IPS-NIHi7 (cell line): ENCODE results near the gene DGKG.

Experiments used
- DNase-seq: peaks from one replicate; pipeline ENCODE4 v3.0.0; 2012; ENCODE audit warnings: mixed read lengths; ENCODE audit errors: extremely low spot score

Gene DGKG

DNA sequence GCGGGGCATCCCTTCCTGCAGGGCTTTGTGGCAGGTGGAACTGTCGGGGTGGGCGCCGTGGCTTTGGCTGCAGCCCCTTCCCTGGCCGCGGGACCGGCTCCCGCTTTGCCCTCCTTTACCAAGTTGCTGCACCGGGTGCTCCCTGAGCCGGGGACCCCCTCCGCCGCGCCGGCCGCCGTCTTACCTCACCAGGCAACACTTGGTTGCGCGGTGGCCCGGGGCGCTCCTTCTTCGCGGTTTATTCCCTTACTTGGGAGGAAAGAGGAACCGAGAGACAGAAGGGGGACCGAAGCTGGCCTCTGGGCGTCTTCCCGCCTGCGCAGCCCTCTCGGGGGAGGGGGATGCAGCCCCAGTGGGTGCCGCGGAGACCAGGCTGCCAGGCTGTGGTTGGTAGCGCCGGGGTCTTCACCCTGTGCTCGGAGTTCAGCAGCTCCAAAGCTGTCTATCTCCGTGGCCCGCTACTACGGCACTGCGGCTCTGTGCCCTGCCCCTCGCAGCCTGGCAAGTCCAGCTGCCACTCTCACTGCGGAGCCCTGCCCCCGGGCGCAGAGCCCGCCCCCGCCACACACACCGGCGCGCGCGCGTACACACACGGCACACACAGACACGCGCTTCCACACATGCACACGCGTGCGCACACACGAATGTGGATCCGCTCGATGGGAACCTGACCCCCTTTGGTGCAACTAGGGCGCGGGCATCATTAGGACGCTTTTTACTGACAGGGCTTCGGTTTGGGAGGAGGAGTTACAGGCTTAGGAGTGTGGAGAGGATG, at the start of gene DGKG:
TSS of gene DGKG (minus strand) at position 473 of the 775 bp plus-strand sequence. CDS start 41,775 bp downstream, outside the sequence.
- DNase-seq: peak; percentile 34

DNA sequence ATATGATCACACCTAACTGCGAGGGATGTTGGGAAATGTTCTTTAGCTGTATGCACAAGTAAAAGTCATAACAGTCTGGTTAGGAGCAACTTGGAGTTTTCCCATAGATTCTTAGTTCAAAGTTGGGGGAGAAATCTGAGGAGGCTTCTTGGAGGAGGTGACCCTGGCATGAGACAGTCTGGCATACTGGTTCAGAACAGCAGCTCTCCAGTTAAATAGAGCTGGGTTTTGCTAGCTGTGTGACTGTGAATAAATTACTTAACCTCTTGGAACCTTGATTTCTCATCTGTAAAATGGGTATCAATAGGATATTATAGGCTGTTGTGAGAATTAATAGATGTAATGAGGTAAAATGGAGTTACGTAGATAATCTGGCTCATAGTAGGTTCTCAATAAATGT, 49.1 kb upstream of the DGKG start:
- no peak for DNase-seq

DNA sequence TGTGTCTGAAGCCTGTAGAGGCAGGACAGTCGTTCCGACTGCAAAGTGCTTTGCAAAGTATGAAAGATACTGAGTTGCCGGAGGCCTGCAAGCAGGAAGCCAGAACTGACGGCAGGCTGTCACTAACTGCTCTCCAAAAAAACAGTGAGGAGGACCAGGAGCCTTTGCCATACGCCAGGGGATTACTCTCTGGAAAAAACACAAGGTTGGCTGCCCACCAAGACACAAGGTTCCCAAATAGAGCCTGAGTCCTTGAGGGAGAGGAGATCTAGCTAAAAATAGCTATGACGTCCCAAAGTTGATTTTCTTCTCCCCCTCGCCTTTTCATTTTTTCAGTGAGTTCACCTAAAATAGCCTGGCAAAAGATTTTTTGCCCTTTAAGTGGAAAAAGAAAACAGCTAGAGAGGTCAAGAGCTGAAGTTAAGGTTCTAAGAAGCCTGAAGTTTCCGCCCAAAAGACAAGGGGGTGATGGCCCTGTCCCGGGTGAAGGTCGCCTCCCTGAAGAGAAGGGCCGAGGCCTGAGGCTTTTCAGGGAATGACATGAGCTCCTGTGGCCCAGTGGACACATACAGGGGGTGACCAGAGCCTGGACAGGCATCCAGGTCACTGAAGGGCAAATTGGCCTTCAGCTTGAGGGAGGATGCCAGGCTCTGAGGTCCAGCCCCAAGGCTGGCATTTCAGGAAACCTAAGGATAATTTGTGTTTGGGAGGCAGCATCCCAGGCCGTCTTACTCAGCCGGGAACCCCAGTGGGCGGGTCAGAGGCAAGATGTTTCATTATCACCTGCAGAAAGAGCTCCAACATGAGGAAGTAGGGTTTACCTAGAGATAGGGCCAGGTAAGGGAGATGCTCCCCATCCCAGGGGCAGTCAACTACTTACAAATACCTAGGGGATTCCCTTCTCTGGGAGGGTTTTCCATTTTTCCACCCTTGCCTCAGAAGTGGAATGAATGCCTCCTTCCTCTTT, 44.9 kb upstream of the DGKG start:
- DNase-seq: no peak

- no peak for DNase-seq
Measured at GRCh38 chr3:186401556-186401955, 39.5 kb upstream of the DGKG start.

DNA sequence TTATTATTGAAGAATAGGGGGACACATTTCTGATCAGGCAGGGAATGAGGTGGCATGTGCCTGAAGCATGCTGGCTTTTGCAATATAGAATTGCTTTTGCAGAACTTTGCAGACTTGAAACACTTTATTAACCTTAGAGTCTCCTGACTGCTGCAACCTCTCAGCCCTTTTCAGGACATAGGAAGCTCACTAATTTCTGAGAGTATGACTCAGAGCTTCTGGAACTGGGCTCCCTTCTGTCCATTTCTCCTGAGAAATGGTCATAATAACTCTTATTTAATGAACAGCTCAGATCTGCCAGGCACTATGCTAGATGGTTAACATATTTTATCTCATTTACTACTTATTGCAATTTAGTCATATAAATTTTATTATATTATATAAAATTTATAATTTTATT, 38.6 kb upstream of the DGKG start:
- no peak for DNase-seq

DNA sequence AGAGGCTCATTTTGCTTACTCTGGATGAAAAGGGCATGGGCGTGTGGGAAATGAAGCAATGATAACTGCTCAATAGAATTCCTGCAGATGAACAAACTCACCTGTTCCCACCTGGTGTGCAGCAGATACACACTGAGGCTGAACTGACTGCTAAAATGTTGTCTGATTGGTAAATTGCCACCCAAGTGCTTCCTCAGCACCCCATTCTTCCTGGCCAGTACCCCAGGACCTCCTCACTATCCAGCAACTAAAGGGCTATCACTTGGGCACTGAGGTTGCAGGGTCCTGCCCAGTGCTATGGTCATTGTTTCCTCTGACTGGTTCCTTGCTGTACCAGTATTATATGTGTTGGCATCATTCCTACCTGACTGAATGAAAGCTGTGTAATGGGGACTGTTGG, 38.0 kb upstream of the DGKG start:
- DNase-seq: no peak

DNA sequence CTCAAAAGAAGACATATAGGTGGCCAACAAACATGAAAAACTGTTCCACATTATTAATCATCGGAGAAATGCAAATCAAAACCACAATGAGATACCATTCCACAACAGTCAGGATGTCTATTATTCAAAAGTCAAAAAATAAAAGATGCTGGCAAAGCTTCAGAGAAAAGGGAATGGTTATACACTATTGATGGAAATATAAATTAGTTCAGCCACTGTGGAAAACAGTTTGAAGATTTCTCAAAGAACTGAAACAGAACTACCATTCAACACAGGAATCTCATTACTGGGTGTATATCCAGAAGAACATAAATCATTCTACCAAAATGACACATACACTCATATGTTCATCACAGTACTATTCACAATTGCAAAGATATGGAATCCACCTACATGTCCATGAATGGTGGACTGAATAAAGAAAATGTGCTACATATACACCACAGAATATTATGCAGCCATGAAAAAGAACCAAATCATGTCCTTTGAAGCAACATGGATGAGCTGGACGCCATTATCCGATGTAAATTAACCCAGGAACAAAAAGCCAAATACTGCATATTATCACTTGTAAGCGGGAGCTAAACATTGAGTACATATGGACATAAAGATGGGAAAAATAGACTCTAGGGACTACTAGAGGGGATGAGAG, 32.7 kb upstream of the DGKG start:
- DNase-seq: no peak

- no peak for DNase-seq
Measured at GRCh38 chr3:186386883-186387560, 25.0 kb upstream of the DGKG start.

- no peak for DNase-seq
Measured at GRCh38 chr3:186385856-186386602, 24.0 kb upstream of the DGKG start.

DNA sequence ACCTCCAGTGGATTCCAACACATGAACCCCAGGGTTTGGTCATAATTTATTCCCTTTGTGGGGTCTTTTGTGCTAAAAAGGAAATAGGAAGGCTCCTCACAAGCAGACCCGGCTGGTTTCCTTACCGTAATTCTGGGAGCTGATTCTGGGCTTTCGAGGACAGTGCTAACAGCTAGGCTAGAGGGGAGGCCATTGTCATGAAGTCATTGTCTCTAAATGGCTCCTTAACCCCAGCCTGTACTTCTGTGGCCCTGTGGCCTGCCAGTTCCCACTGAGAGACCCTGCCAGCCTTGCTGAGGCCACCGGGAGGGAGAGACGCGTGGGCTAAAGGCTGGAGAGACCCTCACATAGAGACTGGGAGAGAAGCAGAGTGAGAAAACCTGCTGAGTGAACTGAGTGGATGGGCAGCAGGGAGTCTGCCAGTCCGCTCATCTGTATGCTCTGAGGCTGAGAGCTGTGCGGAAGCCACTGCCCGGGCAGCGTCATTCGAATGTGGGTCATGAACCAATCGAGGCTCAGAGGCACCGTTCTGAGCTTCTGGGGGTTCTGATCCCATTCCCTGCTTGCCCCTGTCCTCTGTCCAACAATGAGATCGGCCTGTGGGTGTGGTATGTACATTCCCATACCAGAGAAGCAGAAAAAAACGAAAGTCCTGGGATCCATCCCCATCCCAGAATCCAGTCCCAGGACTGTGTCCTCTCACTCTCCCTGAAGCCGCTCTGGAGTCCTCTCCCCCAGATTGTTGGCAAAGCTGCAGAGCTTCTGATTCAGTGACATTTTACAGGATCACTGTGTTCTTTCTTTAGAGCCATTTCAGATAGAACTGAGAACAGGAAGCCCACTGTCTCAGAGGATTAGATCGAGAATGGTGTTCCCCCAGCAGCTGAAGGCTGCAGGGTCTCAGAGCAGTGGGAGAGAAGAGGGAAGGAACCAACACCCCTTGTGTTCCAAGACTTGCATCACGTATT, 21.3 kb upstream of the DGKG start:
- no peak for DNase-seq

GRCh38 chr3:186382217-186382885, 20.3 kb upstream of the DGKG start:
- no peak for DNase-seq

DNA sequence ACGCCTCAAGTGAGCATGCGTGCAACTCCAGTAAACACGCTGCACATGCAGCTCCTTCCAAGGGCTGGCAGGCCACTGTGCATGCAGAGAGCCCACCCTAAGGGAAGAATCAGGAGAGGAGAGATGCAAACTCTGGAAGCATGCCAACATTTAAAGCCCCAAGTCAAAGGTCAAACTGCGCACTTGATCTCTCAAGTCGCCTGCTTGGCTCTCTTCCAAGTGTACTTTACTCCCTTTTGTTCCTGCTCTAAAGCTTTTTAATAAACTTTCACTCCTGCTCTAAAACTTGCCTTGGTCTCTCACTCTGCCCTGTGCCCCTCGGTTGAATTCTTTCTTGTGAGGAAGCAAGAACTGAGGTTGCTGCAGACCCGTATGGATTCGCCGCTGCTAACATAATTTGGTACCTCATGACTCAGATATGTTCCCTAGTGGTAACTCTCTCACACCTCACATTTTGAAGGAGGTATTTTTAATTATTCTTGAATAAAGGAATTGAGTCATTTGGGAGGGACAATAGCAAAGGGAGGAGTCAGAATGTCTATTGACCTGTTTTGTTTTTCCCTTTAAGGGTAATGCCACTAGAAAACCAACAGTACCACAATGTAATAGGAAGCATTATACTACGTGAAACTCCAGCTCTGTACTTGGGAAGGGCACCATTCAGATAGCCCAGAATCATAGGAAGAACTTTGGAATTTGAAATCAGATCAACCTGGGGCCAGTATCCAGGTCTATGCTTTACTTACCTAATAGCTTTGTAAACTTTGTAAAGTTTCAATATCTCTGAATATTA, 19.6 kb upstream of the DGKG start:
- DNase-seq: no peak

GRCh38 chr3:186380622-186381380, 18.8 kb upstream of the DGKG start:
- no peak for DNase-seq

DNA sequence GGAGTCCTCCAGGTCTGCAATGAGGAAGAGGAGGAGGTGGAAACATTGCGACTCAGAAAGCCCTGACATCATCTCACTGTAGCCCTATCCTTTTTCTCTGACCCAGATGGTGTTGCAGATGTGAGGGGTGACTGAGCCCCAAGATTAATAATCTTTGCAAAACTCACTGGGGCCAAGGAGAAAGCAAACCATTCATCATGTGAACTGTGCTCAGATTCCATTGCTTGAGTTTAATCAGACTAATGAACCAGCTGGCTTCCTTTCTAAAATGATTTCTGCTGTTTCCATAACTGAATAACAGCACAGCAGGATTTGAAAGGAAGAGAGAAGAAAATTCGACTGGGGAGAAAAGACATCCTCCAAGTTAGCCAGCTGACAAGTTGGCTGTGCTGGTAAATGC, 13.4 kb upstream of the DGKG start:
- no peak for DNase-seq

- no peak for DNase-seq
Measured at GRCh38 chr3:186374376-186374775, 12.3 kb upstream of the DGKG start.

DNA sequence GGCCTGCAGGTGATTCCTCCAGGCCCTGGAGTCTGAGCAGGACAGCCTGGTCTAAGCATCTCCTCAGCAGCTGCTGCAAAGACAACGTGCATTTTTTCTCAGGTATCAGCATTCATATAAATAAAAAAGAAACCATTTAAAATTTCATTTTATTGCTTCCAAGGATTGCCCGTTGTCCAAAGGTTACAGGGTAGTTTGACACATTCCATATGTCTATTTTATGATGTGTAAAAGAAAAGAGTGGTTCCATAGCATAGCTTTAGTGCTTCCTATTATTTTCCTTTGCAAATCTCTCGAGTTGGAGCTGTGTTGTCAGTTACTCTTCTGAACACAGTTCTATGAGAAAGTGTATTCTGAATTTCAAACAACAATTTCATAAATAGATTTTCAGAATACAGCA, 7.2 kb upstream of the DGKG start:
- no peak for DNase-seq

DNA sequence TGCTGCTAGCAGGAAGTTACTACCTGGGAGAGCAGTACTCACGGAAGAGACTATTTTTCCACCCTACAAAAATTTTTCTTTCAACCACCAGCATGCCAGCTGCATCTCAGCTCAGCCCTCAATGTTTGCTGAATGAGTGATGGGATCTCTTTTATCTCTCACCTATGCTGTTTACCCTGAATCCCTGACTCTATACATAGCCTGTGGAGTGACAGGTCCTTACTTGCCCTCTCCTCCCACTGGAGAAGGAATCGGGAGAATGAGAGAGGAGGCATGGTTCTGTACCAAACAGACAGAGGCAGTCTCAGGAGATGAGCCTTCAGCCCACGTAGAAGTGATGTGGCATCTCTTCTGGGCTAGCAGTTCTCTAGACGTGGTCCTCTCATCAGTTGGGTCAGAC, 6.7 kb upstream of the DGKG start:
- DNase-seq: no peak

DNA sequence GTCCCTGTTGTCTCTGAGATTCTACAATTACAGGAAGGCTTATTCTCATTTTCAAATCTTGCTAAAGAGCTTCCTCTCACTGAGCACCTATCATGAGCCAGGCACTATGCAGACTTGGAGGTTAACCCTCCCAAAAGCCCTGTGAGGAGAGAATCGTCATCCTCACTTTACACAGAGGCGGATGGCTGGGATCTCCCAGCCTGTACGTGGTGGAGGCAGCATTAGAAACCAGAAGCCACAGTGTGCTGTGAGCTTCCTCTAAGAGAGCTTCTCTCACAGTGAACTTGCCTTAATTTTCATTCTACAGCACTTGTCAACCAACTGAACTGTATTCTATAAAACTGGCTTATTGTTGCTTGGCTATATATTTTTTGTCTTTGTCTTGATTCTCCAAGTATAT, 6.1 kb upstream of the DGKG start:
- no peak for DNase-seq
